Upper lobe of left lung (tissue), 6 donors: ENCODE results near the gene LAMA3. TPM values are rescaled to one million over a fixed set of nuclear protein-coding genes. Genes with fewer than 3 reads are reported as not detected.

ENCODE experiments used
- ATAC-seq, 2 donors: fragments of 200-7000 bp; cut with Tn5 transposase; one replicate each; pipeline ENCODE4 v1.9.1; 2022; ENCODE audit warnings: mild to moderate bottlenecking in 2 of 2, moderate library complexity in 2 of 2; ENCODE audit not compliant: low FRiP score in 2 of 2
- DNase-seq, 2 donors: peaks; one replicate each; pipeline ENCODE4 v3.0.0-alpha.2; 2019 to 2020
- H3K27ac ChIP-seq, 4 donors: fragments of 200-600 bp; sonication (generic); one replicate each; pipeline ENCODE4 v1.5.1; 2016 to 2019
- H3K27me3 ChIP-seq, 4 donors: fragments of 200-600 bp; sonication (generic); one replicate each; pipeline ENCODE4 v1.5.1; 2017 to 2019
- H3K36me3 ChIP-seq, 4 donors: fragments of 200-600 bp; sonication (generic); one replicate each; pipeline ENCODE4 v1.5.1; 2016 to 2019
- H3K4me1 ChIP-seq, 4 donors: fragments of 200-600 bp; sonication (generic); one replicate each; pipeline ENCODE4 v1.5.1; 2018 to 2019
- H3K4me3 ChIP-seq, 4 donors: fragments of 200-600 bp; sonication (generic); one replicate each; pipeline ENCODE4 v1.5.1; 2017 to 2019; ENCODE audit warnings: mild to moderate bottlenecking in 2 of 4, moderate library complexity in 1 of 4
- H3K9me3 ChIP-seq, 4 donors: fragments of 200-600 bp; sonication (generic); one replicate each; pipeline ENCODE4 v1.5.1; 2018 to 2019
- EP300 ChIP-seq, 4 donors: sonication (generic); formaldehyde crosslinking; IDR thresholded peaks; one replicate each; pipeline ENCODE4 v1.5.1; 2017; ENCODE audit warnings: antibody characterized with exemption in 4 of 4, control low read depth in 2 of 4
- POLR2A ChIP-seq, 4 donors: fragments of 450-650 bp; IDR thresholded peaks; one replicate each; pipeline ENCODE4 v1.5.1; 2016 to 2017; ENCODE audit warnings: antibody characterized with exemption in 4 of 4, mild to moderate bottlenecking in 2 of 4
- POLR2AphosphoS5 ChIP-seq, 2 donors: sonication (generic); formaldehyde crosslinking; IDR thresholded peaks; one replicate each; pipeline ENCODE4 v1.5.1; 2017; ENCODE audit warnings: antibody characterized with exemption in 2 of 2
- WGBS, 2 donors: methylation state at CpG; one replicate each; pipeline ENCODE4 v1.1.5; 2017 to 2018; 5-methylcytosine and 5-hydroxymethylcytosine counted together
- total RNA-seq, 6 donors: library from RNA; depleted of rRNA in 4 of 6; stranded (reverse); fragments of >200 nt in 4 of 6; gene quantifications; one replicate each; pipeline versions ENCODE4 v1.1.0 to v1.2.1, GENCODE V29; 2016 to 2021
- TF ChIP-seq, protein P1 (sequence below), 6 experiments: fragments of 450-650 bp in 4 of 6; fragments of 200-600 bp in 2 of 6; sonication (generic) in 2 of 6; IDR thresholded peaks; one replicate each; pipeline ENCODE4 v1.5.1; 2016 to 2019; ENCODE audit warnings: antibody characterized with exemption in 6 of 6
- donor health status: DM: no; HTN: no; CAD: no; lungs with moderate emphysema.
- donor health status: DM: no; HTN: yes; CAD: no; lungs with severe emphysema.

Gene LAMA3
- total RNA-seq, 6 donors from 2014 or later, result 88.2 to 202 (median 141) TPM

DNA sequence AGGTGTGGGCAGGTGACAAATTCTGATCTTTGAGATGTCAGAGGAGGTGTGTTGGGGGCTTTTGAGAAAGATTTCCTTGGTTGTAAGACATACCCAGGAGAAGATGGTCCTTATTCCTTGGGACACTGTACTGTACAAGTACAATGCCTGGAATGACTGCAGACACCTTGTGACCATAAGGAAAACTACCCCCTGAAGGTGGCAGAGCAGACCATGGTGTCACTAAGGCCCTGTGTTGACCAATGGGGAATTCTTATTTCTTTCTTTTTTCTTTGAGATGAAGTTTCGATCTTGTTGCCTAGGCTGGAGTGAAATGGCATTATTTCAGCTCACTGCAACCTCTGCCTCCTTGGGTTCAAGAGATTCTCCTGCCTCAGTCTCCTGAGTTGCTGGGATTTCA, 22.1 kb upstream of the LAMA3 start:
- Histone ChIP-seq H3K9me3 (no peaks in the 10 kb centered on the region), H3K27me3 (peaks cover 0 to 5% (median 2%) of the 10 kb centered on the region in 4 donors), H3K4me1 (peaks cover 4 to 18% (median 12%) of the 10 kb centered on the region in 4 donors), H3K27ac (no peak overlapping the region), H3K4me3 (no peak overlapping the region), H3K36me3 (no peaks in the 10 kb centered on the region)
- TF ChIP-seq POLR2AphosphoS5 (IDR thresholded peaks at IDR 0.05), result no peak
- ATAC-seq (no peak), DNase-seq (no peak)
- WGBS, 2 donors, result 88 to 100% methylated on average over 1 of the region's 1 CpG

DNA sequence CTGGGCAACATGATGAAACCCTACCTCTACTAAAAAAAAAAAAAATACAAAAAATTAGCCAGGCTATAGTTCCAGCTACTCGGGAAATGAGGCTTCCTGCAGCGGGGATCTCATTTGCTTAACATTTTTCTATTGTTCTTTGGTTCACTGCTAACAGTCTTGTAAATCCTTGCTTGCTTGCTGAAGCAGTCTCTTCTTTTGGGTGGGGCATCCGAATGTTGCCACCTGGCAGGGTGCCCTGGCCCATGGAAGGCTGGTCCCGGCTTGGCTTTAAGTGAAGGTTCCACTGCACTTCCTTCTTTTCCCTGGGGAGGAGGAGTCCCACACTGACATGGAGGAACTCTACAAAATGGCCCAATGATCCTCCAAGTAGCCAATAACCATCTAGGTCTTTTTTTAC, 20.5 kb upstream of the LAMA3 start:
- DNase-seq (no peak), ATAC-seq (no peak)
- TF ChIP-seq, protein P1, sequence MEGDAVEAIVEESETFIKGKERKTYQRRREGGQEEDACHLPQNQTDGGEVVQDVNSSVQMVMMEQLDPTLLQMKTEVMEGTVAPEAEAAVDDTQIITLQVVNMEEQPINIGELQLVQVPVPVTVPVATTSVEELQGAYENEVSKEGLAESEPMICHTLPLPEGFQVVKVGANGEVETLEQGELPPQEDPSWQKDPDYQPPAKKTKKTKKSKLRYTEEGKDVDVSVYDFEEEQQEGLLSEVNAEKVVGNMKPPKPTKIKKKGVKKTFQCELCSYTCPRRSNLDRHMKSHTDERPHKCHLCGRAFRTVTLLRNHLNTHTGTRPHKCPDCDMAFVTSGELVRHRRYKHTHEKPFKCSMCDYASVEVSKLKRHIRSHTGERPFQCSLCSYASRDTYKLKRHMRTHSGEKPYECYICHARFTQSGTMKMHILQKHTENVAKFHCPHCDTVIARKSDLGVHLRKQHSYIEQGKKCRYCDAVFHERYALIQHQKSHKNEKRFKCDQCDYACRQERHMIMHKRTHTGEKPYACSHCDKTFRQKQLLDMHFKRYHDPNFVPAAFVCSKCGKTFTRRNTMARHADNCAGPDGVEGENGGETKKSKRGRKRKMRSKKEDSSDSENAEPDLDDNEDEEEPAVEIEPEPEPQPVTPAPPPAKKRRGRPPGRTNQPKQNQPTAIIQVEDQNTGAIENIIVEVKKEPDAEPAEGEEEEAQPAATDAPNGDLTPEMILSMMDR (IDR thresholded peaks at IDR 0.05), result no peak
- TF ChIP-seq EP300 (IDR thresholded peaks at IDR 0.05) (no peak), POLR2A (IDR thresholded peaks at IDR 0.05) (no peak), POLR2AphosphoS5 (IDR thresholded peaks at IDR 0.05) (no peak)
- Histone ChIP-seq H3K36me3 (no peaks in the 10 kb centered on the region), H3K27ac (no peak overlapping the region), H3K9me3 (no peaks in the 10 kb centered on the region), H3K27me3 (no peaks in the 10 kb centered on the region), H3K4me1 (peaks cover 0 to 8% (median 0%) of the 10 kb centered on the region in 4 donors), H3K4me3 (no peak overlapping the region)
- WGBS, 2 donors, result 37 to 51% methylated on average over 4 of the region's 4 CpGs

DNA sequence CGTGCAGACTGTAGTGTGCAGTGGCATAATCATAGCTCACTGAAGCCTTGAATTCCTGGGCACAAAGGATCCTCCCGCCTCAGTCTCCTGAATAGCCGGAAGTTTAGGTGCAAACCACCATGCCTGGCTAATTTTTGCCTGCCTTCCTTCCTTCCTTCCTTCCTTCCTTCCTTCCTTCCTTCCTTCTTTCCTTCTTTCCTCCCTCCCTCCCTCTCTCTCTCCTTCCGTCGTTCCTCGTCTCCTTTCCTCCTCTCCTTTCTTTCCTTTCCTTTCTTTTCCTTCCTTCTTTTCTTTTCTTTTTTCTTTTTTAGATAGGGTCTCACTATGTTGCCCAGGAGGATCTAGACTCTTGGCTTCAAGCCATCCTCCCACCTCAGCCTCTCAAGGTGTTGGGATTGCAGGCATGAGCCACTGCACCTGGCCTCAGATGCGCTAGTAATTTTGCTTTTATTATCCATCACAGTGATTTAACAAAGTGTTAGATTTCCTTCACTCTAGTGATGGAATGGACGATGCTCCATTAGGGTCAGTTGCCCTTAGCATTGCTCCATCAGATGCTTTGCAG, 20.0 kb upstream of the LAMA3 start:
- H3K27ac ChIP-seq, result no peak overlapping the region
- H3K36me3 ChIP-seq, result no peaks in the 10 kb centered on the region
- ATAC-seq (no peak), DNase-seq (no peak)
- no peaks in the 10 kb centered on the region for H3K27me3 ChIP-seq
- H3K9me3 ChIP-seq, result no peaks in the 10 kb centered on the region
- H3K4me3 ChIP-seq, result no peak overlapping the region
- 73 to 76% methylated on average over 8 of the region's 8 CpGs for WGBS, 2 donors
- TF ChIP-seq, protein P1 (IDR thresholded peaks at IDR 0.05), result no peak
- TF ChIP-seq POLR2A (IDR thresholded peaks at IDR 0.05) (no peak), EP300 (IDR thresholded peaks at IDR 0.05) (no peak), POLR2AphosphoS5 (IDR thresholded peaks at IDR 0.05) (no peak)
- peaks cover 0 to 8% (median 0%) of the 10 kb centered on the region in 4 donors for H3K4me1 ChIP-seq

DNA sequence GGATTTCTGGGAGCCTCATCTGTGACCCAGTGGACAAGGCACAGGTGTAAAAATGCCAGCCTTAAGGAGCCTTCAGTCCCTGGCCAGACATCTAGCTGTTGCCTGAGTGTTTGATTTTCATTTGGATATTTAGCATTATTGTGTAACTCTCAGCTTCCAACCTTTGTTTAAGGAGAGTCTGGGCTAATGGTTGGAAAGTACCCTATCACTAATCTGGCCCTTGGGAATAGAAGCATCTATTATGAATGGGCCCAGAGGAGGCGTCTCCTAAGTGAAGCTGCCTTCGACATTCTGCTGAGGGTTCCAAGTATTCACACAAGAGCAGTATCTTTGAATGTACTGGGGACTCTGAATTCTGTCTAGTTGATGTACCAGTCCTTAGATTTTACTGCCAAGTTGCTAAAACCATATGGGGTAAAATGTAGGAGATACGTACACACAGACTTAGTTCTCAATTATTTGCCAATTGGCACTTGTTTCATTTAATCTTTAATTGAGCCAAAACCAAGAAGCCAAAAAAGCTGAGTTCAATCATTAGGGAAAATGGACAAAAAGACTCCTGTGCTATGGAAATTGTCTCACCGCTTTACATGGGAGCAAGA, 19.3 kb upstream of the LAMA3 start:
- H3K27ac ChIP-seq, result no peak overlapping the region
- TF ChIP-seq POLR2A (IDR thresholded peaks at IDR 0.05) (no peak), POLR2AphosphoS5 (IDR thresholded peaks at IDR 0.05) (no peak), EP300 (IDR thresholded peaks at IDR 0.05) (no peak)
- TF ChIP-seq, protein P1 (IDR thresholded peaks at IDR 0.05), result no peak
- peaks cover 0 to 8% (median 0%) of the 10 kb centered on the region in 4 donors for H3K4me1 ChIP-seq
- H3K27me3 ChIP-seq, result no peaks in the 10 kb centered on the region
- DNase-seq (no peak), ATAC-seq (peak in 1 of 2 donors; percentile 20)
- H3K9me3 ChIP-seq, result no peaks in the 10 kb centered on the region
- 72 to 77% methylated on average over 4 of the region's 4 CpGs for WGBS, 2 donors
- no peak overlapping the region for H3K4me3 ChIP-seq
- no peaks in the 10 kb centered on the region for H3K36me3 ChIP-seq

DNA sequence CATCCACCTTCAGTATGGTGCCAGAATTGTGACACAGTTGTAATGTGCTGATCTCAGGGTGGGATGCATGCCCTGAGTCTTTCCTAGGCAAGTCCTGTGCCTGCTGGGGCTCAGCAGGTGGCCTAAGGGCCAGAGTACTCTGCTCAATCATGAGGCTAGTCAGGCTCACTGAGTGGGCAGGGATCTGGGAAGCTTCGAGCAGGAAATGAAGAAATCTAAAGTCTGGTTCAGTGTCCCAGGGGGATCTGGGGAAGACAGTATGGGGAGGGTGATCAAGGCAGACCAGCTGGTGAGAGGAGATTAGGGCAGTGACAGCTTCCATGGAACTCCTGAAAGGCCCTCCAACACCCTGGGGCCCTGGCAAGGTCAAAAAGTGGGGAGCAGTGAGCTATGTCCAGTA, 17.7 kb upstream of the LAMA3 start:
- Histone ChIP-seq H3K27ac (no peak overlapping the region), H3K4me3 (no peak overlapping the region), H3K36me3 (no peaks in the 10 kb centered on the region), H3K4me1 (peaks cover 0 to 8% (median 0%) of the 10 kb centered on the region in 4 donors), H3K27me3 (no peaks in the 10 kb centered on the region), H3K9me3 (no peaks in the 10 kb centered on the region)
- 31 to 45% methylated on average over 1 of the region's 1 CpG for WGBS, 2 donors
- DNase-seq, result no peak
- TF ChIP-seq POLR2A (IDR thresholded peaks at IDR 0.05) (no peak), POLR2AphosphoS5 (IDR thresholded peaks at IDR 0.05) (no peak), EP300 (IDR thresholded peaks at IDR 0.05) (no peak)
- TF ChIP-seq, protein P1 (IDR thresholded peaks at IDR 0.05), result no peak
- ATAC-seq, result peak in 1 of 2 donors; percentile 11
